HFF-Myc (cell line): ENCODE results near the gene DYNC1LI1.

Source experiments
- DNase-seq: peaks from one replicate; pipeline ENCODE4 v3.0.0-alpha.2; 2011; ENCODE audit warnings: low read depth; ENCODE audit errors: extremely low read depth
- H3K4me3 ChIP-seq: replicated peaks from 2 replicates; pipeline ENCODE4 v1.5.1; 2011; ENCODE audit warnings: low read depth, mild to moderate bottlenecking, control low read depth, low read length
- CTCF ChIP-seq: IDR thresholded peaks from 2 replicates; pipeline ENCODE4 v1.5.1; 2012; ENCODE audit warnings: mild to moderate bottlenecking, low read depth, low read length, control low read depth; ENCODE audit errors: missing control alignments

Gene DYNC1LI1

GRCh38 chr3:32487781-32488473, 82.7 kb downstream of the DYNC1LI1 start:
- no peak for TF ChIP-seq CTCF
- no peak overlapping the region for H3K4me3 ChIP-seq
- DNase-seq: no peak

- no peak for DNase-seq
- no peak overlapping the region for H3K4me3 ChIP-seq
- no peak for TF ChIP-seq CTCF
Measured at GRCh38 chr3:32484436-32484835, 86.2 kb downstream of the DYNC1LI1 start.

DNA sequence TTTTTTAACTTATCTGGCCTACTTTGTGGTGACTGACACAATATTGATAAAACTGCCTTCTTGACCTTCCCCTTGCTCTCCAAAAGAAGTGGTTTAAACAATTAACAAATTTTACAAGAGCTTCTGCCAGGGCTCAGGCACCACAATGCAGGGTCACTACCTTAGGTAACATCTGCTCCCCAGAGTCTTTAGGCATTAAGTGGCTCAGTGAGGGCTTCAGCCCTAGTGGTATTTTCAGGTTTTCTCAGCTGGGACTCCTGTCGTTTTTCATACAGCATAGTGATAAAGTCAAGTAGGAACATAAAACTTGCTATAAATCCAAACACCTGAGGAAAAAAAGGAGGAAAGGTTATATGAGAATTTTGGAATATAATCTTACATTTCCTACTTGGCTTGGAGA, 86.9 kb downstream of the DYNC1LI1 start:
- no peak for DNase-seq
- H3K4me3 ChIP-seq: no peak overlapping the region

GRCh38 chr3:32482693-32483092, 88.0 kb downstream of the DYNC1LI1 start:
- TF ChIP-seq CTCF: no peak
- no peak for DNase-seq
- H3K4me3 ChIP-seq: no peak overlapping the region

More for the DNA sequence above, 86.9 kb downstream of the DYNC1LI1 start:
- TF ChIP-seq CTCF: no peak

DNA sequence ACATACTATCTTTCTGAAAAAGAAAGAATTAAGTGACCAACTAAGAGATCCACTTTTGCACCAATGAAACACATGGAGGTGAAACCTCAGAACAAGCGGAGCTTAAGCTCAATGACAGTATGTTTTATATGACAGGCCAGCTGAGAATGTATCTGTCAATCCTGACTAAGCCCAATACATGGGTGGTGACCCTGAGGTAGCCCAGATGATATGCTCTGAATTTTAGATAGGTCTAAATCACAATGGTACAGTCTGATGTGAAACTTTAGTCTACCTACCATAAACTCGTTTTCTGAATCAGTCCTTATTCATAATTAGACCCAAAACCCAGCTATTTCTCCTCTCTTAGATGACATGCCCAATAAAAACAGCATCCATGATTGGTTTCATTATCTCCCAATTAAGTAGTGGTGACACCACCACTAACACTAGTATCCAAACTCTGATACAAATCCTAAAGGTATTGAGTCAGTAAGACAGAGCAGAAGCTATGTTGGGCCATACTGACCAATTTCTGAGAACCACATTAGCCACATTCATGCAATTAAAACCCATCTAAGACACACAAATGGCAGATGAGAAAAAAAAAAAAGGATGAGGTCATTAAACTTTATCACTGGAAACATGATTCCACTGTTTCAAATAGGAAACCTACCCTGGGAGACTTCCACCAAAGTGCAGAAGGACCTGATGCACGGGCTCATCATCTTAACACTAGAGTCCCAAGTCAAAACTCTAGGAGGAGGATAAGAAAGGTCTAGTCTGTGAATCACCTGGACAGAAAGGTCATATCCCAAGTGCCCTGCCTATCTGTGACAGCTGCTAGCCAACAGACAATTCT, 88.6 kb downstream of the DYNC1LI1 start:
- H3K4me3 ChIP-seq: no peak overlapping the region
- DNase-seq: no peak
- no peak for TF ChIP-seq CTCF

DNA sequence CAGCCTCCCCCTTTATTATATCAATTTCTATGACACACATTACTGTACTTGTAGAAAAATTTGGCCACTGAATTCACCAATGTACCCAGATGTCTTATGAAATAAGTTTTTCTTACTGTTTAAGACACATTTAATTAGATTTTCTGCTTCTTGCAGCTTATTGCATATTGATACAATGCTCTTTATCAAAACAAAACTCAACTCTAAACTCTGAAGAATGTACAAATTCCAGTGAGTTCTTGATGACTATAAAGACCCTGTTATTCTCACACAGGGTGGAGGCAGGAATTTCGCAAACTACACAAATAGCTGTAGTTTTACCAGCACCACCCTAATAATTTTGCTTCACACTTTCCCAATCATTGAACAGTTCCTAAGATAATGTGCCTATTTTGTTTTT, 90.1 kb downstream of the DYNC1LI1 start:
- H3K4me3 ChIP-seq: no peak overlapping the region
- no peak for TF ChIP-seq CTCF
- no peak for DNase-seq
